Liver (tissue), 9 donors: ENCODE data around the gene LTBP4. TPM values are rescaled to one million over a fixed set of nuclear protein-coding genes. Genes with fewer than 3 reads are reported as not detected.
A peak's percentile ranks its signal among the peaks of the same experiment; 100 is the strongest.

Experiments
- DNase-seq: peaks from one replicate; pipeline ENCODE4 v3.0.0-alpha.2; 2017; ENCODE audit warnings: low spot score
- H3K27ac ChIP-seq, 2 donors: one replicate each; pipeline ENCODE4 v1.7.0; 2013; ENCODE audit warnings: inconsistent platforms in 2 of 2, low read length in 2 of 2, control low read depth in 1 of 2, low read depth in 1 of 2, mild to moderate bottlenecking in 1 of 2
- H3K27me3 ChIP-seq, 4 donors: one replicate each; pipeline versions ENCODE4 v1.6.1 to v1.7.0; 2013; ENCODE audit warnings: low read length in 3 of 4, inconsistent platforms in 1 of 4, mild to moderate bottlenecking in 1 of 4, moderate library complexity in 1 of 4; ENCODE audit not compliant: control insufficient read depth in 4 of 4, insufficient read depth in 4 of 4
- H3K36me3 ChIP-seq, 4 donors: one replicate each; pipeline versions ENCODE4 v1.6.1 to v1.7.0; 2013; ENCODE audit warnings: low read length in 3 of 4, mild to moderate bottlenecking in 3 of 4, low read depth in 1 of 4, moderate library complexity in 1 of 4; ENCODE audit not compliant: control insufficient read depth in 4 of 4, insufficient read depth in 3 of 4
- H3K4me1 ChIP-seq, 4 donors: one replicate each; pipeline versions ENCODE4 v1.6.1 to v1.7.0; 2013; ENCODE audit warnings: low read length in 3 of 4, mild to moderate bottlenecking in 3 of 4, moderate library complexity in 1 of 4; ENCODE audit not compliant: control insufficient read depth in 4 of 4, insufficient read depth in 4 of 4
- H3K4me3 ChIP-seq, 3 donors: one replicate each; pipeline versions ENCODE4 v1.6.1 to v1.7.0; 2013; ENCODE audit warnings: low read length in 3 of 3, control low read depth in 1 of 3, low read depth in 1 of 3, mild to moderate bottlenecking in 1 of 3
- H3K9ac ChIP-seq, 2 donors: one replicate each; pipeline ENCODE4 v1.7.0; 2013; ENCODE audit warnings: low read length in 2 of 2, mild to moderate bottlenecking in 2 of 2, moderate library complexity in 2 of 2, control low read depth in 1 of 2, low read depth in 1 of 2
- H3K9me3 ChIP-seq, 4 donors: one replicate each; pipeline versions ENCODE4 v1.6.1 to v1.7.0; 2013; ENCODE audit warnings: low read length in 3 of 4; ENCODE audit not compliant: control insufficient read depth in 4 of 4
- EGR1 ChIP-seq, 2 donors: IDR thresholded peaks; 2 replicates each; pipeline ENCODE4 v1.6.1; 2016 to 2018; ENCODE audit warnings: antibody characterized with exemption in 2 of 2, low read depth in 2 of 2
- FOXA1 ChIP-seq: IDR thresholded peaks from 2 replicates; pipeline ENCODE4 v1.6.1; 2016; ENCODE audit warnings: antibody characterized with exemption
- GABPA ChIP-seq, 2 donors: IDR thresholded peaks in 1 of 2; conservative IDR thresholded peaks in 1 of 2; 2 replicates each; pipeline ENCODE4 v1.6.1; 2016; ENCODE audit warnings: antibody characterized with exemption in 2 of 2, mild to moderate bottlenecking in 1 of 2, moderate library complexity in 1 of 2
- HNF4A ChIP-seq, 2 donors: conservative IDR thresholded peaks; 2 replicates each; pipeline ENCODE4 v1.6.1; 2016; ENCODE audit warnings: antibody characterized with exemption in 2 of 2, mild to moderate bottlenecking in 2 of 2
- HNF4G ChIP-seq: IDR thresholded peaks from 2 replicates; pipeline ENCODE4 v1.6.1; 2016; ENCODE audit warnings: antibody characterized with exemption
- JUND ChIP-seq, 2 donors: IDR thresholded peaks; 2 replicates each; pipeline ENCODE4 v1.6.1; 2016; ENCODE audit warnings: antibody characterized with exemption in 2 of 2
- NR2F2 ChIP-seq: IDR thresholded peaks from 2 replicates; pipeline ENCODE4 v1.6.1; 2016; ENCODE audit warnings: antibody characterized with exemption
- RAD21 ChIP-seq, 2 donors: IDR thresholded peaks; 2 replicates each; pipeline ENCODE4 v1.6.1; 2016; ENCODE audit warnings: antibody characterized with exemption in 2 of 2, mild to moderate bottlenecking in 2 of 2
- REST ChIP-seq: IDR thresholded peaks from 2 replicates; pipeline ENCODE4 v1.6.1; 2016; ENCODE audit warnings: antibody characterized with exemption, mild to moderate bottlenecking
- RXRA ChIP-seq, 2 donors: IDR thresholded peaks; 2 replicates each; pipeline ENCODE4 v1.6.1; 2017 to 2018; ENCODE audit warnings: antibody characterized with exemption in 2 of 2, mild to moderate bottlenecking in 1 of 2
- SP1 ChIP-seq: IDR thresholded peaks from 2 replicates; pipeline ENCODE4 v1.6.1; 2018; ENCODE audit warnings: antibody characterized with exemption, mild to moderate bottlenecking
- TAF1 ChIP-seq: conservative IDR thresholded peaks from 2 replicates; pipeline ENCODE4 v1.6.1; 2016; ENCODE audit warnings: antibody characterized with exemption, mild to moderate bottlenecking
- YY1 ChIP-seq: IDR thresholded peaks from 2 replicates; pipeline ENCODE4 v1.6.1; 2016; ENCODE audit warnings: antibody characterized with exemption, mild to moderate bottlenecking
- ZBTB33 ChIP-seq: IDR thresholded peaks from 2 replicates; pipeline ENCODE4 v1.6.1; 2016; ENCODE audit warnings: antibody characterized with exemption
- WGBS: extraction: QIAGEN DNeasy Blood & Tissue Kit; methylation state at CpG from one replicate; pipeline ENCODE4 v1.1.7; 2013; 5-methylcytosine and 5-hydroxymethylcytosine counted together
- polyA plus RNA-seq, 2 donors: library from polyadenylated mRNA; stranded (reverse) in 1 of 2; unstranded in 1 of 2; fragments of 200-250 nt in 1 of 2; fragments of >200 nt in 1 of 2; fragmentation: Nextera tagmentation in 1 of 2; extraction: Ambion mirVana in 1 of 2; gene quantifications; one replicate each; pipeline versions ENCODE4 v1.2.1 to v1.2.3, GENCODE V29; 2013 to 2015
- total RNA-seq, 2 donors: library from RNA; depleted of rRNA; stranded (reverse); fragments of >200 nt; gene quantifications; one replicate each; pipeline ENCODE4 v1.2.3, GENCODE V29; 2014
- TF ChIP-seq, protein P1 (sequence below): IDR thresholded peaks from 2 replicates; pipeline ENCODE4 v1.6.1; 2016; ENCODE audit warnings: antibody characterized with exemption
- TF ChIP-seq, protein P2 (sequence below): IDR thresholded peaks from 2 replicates; pipeline ENCODE4 v1.6.1; 2016; ENCODE audit warnings: antibody characterized with exemption
- TF ChIP-seq, protein P3 (sequence below): fragments of 150-350 bp; IDR thresholded peaks from 2 replicates; pipeline ENCODE4 v1.5.1; 2017; ENCODE audit warnings: improper control_type of control experiment, low read depth, low read length; ENCODE audit not compliant: missing input control
- donor health status: healthy.
- donor health status: healthy.
- donor health status: healthy.
- donor health status: healthy.
- donor health status: healthy.

The LTBP4 gene
- total and polyA plus RNA-seq, 4 donors: 9.6 to 28.7 (median 17.8) TPM

DNA sequence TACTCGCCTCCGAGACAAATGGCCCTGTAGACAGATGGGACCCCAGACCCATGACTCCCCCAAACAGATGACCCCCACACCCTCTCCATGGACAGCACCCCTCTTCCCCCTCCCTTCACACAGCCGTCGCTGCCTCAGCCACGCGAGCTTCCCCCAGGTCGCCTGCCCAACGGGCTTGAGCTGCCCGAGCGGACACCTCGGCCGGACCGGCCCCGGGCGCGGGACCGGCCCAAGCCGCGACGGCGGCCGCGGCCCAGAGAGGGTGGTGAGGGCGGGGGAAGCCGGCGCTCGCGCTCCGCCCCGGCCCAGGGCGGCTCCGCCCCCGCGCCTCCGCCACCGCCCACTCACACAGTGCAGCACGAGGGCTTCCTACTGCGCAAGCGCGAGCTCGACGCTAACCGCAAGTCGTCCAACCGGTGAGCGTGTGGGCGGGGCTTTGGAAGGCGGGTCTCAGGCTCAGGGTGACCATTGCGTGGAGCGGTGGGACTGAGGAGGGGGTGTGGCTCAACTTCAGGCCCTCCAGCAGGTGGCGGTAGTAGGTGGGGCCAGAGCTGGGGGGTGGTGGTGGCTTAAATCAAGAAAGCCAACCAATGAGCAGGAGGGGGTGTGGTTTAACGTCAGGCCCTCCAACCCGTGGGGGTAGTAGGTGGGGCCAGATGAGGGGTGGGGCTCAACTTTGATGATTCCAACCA, 30.7 kb upstream of the LTBP4 start (continued):
- TF ChIP-seq REST (no peak), EGR1 (IDR thresholded peaks at IDR 0.05; ENCODE audit: low read depth in 2 of 2) (peak; percentile 89 to 94), NR2F2 (no peak), HNF4G (no peak), HNF4A (conservative IDR thresholded peaks at IDR 0.05) (no peak), YY1 (peak; percentile 43), TAF1 (no peak), SP1 (peak; percentile 86)

DNA sequence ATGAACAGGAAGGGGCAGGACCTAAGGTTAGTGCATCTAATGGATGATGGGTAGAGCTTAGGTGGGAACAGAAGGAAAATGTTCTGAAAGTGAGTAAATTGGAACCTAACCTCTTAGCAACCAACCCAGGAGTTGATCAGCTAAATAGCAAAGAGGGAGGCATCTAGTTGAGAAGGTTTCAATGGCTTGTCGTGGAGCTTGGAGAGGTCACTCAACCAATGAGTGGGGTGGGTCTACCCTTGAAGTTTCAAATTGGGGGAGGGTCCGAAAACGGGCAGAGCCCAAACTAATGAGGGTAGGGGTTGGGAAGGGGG, 30.2 kb upstream of the LTBP4 start:
- WGBS: 36% methylated on average over 3 of the region's 3 CpGs
- H3K9me3 ChIP-seq: no peaks in the 10 kb centered on the region
- H3K36me3 ChIP-seq: no peaks in the 10 kb centered on the region
- TF ChIP-seq EGR1 (IDR thresholded peaks at IDR 0.05; ENCODE audit: low read depth in 2 of 2) (no peak), RAD21 (IDR thresholded peaks at IDR 0.05) (no peak), GABPA (IDR thresholded peaks at IDR 0.05 in 1 of 2, conservative IDR thresholded peaks at IDR 0.05 in 1 of 2) (no peak)
- TF ChIP-seq, protein P1, sequence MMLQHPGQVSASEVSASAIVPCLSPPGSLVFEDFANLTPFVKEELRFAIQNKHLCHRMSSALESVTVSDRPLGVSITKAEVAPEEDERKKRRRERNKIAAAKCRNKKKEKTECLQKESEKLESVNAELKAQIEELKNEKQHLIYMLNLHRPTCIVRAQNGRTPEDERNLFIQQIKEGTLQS: no peak
- no peak overlapping the region for H3K4me3 ChIP-seq
- H3K9ac ChIP-seq: no peak overlapping the region
- H3K27me3 ChIP-seq: peaks cover 0 to 4% (median under 1%) of the 10 kb centered on the region in 4 donors
- H3K27ac ChIP-seq: no peak overlapping the region
- DNase-seq: no peak
- H3K4me1 ChIP-seq: peaks cover 2 to 7% (median 3%) of the 10 kb centered on the region in 4 donors

GRCh38 chr19:40571831-40572495, 29.2 kb upstream of the LTBP4 start:
- Histone ChIP-seq H3K4me1 (peaks cover 2 to 10% (median 3%) of the 10 kb centered on the region in 4 donors), H3K27me3 (peaks cover 0 to under 1% (median 0%) of the 10 kb centered on the region in 4 donors), H3K9me3 (no peaks in the 10 kb centered on the region), H3K9ac (no peak overlapping the region), H3K27ac (no peak overlapping the region), H3K4me3 (no peak overlapping the region), H3K36me3 (no peaks in the 10 kb centered on the region)
- 89% methylated on average over 10 of the region's 10 CpGs for WGBS
- no peak for DNase-seq
- TF ChIP-seq, protein P2, sequence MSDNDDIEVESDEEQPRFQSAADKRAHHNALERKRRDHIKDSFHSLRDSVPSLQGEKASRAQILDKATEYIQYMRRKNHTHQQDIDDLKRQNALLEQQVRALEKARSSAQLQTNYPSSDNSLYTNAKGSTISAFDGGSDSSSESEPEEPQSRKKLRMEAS: no peak
- TF ChIP-seq YY1: no peak
- no peak for TF ChIP-seq HNF4A (conservative IDR thresholded peaks at IDR 0.05)
- TF ChIP-seq GABPA (IDR thresholded peaks at IDR 0.05 in 1 of 2, conservative IDR thresholded peaks at IDR 0.05 in 1 of 2): no peak
- TF ChIP-seq NR2F2: no peak
- TF ChIP-seq JUND (IDR thresholded peaks at IDR 0.05): no peak
- no peak for TF ChIP-seq RXRA (IDR thresholded peaks at IDR 0.05)
- TF ChIP-seq EGR1 (IDR thresholded peaks at IDR 0.05; ENCODE audit: low read depth in 2 of 2): no peak
- TF ChIP-seq, protein P1: no peak
- no peak for TF ChIP-seq FOXA1
- no peak for TF ChIP-seq RAD21 (IDR thresholded peaks at IDR 0.05)
- TF ChIP-seq HNF4G: no peak
- TF ChIP-seq SP1: no peak
- TF ChIP-seq, protein P3, sequence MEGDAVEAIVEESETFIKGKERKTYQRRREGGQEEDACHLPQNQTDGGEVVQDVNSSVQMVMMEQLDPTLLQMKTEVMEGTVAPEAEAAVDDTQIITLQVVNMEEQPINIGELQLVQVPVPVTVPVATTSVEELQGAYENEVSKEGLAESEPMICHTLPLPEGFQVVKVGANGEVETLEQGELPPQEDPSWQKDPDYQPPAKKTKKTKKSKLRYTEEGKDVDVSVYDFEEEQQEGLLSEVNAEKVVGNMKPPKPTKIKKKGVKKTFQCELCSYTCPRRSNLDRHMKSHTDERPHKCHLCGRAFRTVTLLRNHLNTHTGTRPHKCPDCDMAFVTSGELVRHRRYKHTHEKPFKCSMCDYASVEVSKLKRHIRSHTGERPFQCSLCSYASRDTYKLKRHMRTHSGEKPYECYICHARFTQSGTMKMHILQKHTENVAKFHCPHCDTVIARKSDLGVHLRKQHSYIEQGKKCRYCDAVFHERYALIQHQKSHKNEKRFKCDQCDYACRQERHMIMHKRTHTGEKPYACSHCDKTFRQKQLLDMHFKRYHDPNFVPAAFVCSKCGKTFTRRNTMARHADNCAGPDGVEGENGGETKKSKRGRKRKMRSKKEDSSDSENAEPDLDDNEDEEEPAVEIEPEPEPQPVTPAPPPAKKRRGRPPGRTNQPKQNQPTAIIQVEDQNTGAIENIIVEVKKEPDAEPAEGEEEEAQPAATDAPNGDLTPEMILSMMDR: no peak
- no peak for TF ChIP-seq ZBTB33
- TF ChIP-seq TAF1: no peak
